Measurements from ENCODE around the gene LUM.

LUM gene

GRCh38 chr12:91154131-91154530, 42.8 kb upstream of the LUM start (continued):
- no peak for TF ChIP-seq PRDM2 (tag by site-specific recombination; IDR thresholded peaks at IDR 0.05; ENCODE audit: borderline replicate concordance)
- TF ChIP-seq ZBTB49 (tag by site-specific recombination; IDR thresholded peaks at IDR 0.05; ENCODE audit: low read depth) = no peak

- TF ChIP-seq ZNF791 (tag by site-specific recombination; IDR thresholded peaks at IDR 0.05) (no peak), ZFP41 (tag by site-specific recombination; IDR thresholded peaks at IDR 0.05; ENCODE audit: borderline replicate concordance) (no peak), INSM2 (tag by site-specific recombination; IDR thresholded peaks at IDR 0.05) (no peak), ZNF76 (tag by site-specific recombination; IDR thresholded peaks at IDR 0.05; ENCODE audit: borderline replicate concordance, low read depth) (no peak), ZNF513 (tag by site-specific recombination; IDR thresholded peaks at IDR 0.05) (no peak), ZBTB26 (tag by site-specific recombination; optimal IDR thresholded peaks at IDR 0.05) (no peak), ZNF404 (tag by site-specific recombination; IDR thresholded peaks at IDR 0.05) (no peak), ZNF239 (tag by site-specific recombination; IDR thresholded peaks at IDR 0.05) (no peak), HOXD13 (CRISPR knock-in tag; IDR thresholded peaks at IDR 0.05; ENCODE audit: borderline replicate concordance) (no peak), ZNF423 (tag by site-specific recombination; IDR thresholded peaks at IDR 0.05) (no peak), SP3 (tag by site-specific recombination; IDR thresholded peaks at IDR 0.05) (no peak), ZNF530 (tag by site-specific recombination; IDR thresholded peaks at IDR 0.05; ENCODE audit: low read depth) (no peak), ZNF610 (tag by site-specific recombination; IDR thresholded peaks at IDR 0.05; ENCODE audit: borderline replicate concordance) (no peak), SP7 (tag by site-specific recombination; IDR thresholded peaks at IDR 0.05) (no peak), YY2 (tag by site-specific recombination; IDR thresholded peaks at IDR 0.05) (no peak), ZNF747 (tag by site-specific recombination; IDR thresholded peaks at IDR 0.05) (no peak), KLF7 (tag by site-specific recombination; IDR thresholded peaks at IDR 0.05; ENCODE audit: borderline replicate concordance) (no peak)
- Histone ChIP-seq H3K4me1 (ENCODE audit: control insufficient read depth, insufficient read depth, low read length) (peaks cover 12% of the 10 kb centered on the region; the same call in 1 of the 2 replicates), H3K4me3 (ENCODE audit: low read depth, low read length) (no peak overlapping the region), H3K36me3 (ENCODE audit: control insufficient read depth in 2 of 2, insufficient read depth in 1 of 2, low read length in 2 of 2) (no peaks in the 10 kb centered on the region), H3K27ac (ENCODE audit: extremely low read depth, low read depth, low read length) (no peak overlapping the region), H3K9me3 (ENCODE audit: control insufficient read depth, insufficient read depth, low read depth, low read length) (no peaks in the 10 kb centered on the region)
- CTCF ChIA-PET = no interaction called here
- POLR2A ChIA-PET = no interaction called here
These were observed 32.8 kb upstream of the LUM start for GRCh38 chr12:91144053-91144452.

Data from HEK293 (cell line).